SU-DHL-6 (cell line): ENCODE data around the gene TH.

Source experiments
- H2AFZ ChIP-seq: fragments of 200-600 bp; sonication (generic); 2 replicates; pipeline ENCODE4 v1.6.1; 2014; ENCODE audit warnings: low read depth, mild to moderate bottlenecking, moderate library complexity, mixed read lengths, antibody characterized with exemption, low read length; ENCODE audit not compliant: severe bottlenecking
- H3F3A ChIP-seq: fragments of 200-600 bp; shearing (Covaris generic); 2 replicates; pipeline ENCODE4 v1.6.0; 2016; ENCODE audit warnings: antibody characterized with exemption, mild to moderate bottlenecking; ENCODE audit not compliant: insufficient read depth
- H3K27ac ChIP-seq: fragments of 200-600 bp; sonication (generic); 2 replicates; pipeline ENCODE4 v1.5.1; 2016; ENCODE audit warnings: low read depth, mild to moderate bottlenecking, low read length, moderate library complexity, mixed read lengths
- H3K27me3 ChIP-seq: fragments of 200-600 bp; sonication (generic), shearing (Covaris generic); 2 replicates; pipeline ENCODE4 v1.6.0; 2014; ENCODE audit warnings: mild to moderate bottlenecking, low read length
- H3K36me3 ChIP-seq: fragments of 200-600 bp; sonication (generic); 2 replicates; pipeline ENCODE4 v1.6.1; 2014; ENCODE audit warnings: mild to moderate bottlenecking, low read length, mixed read lengths
- H3K4me2 ChIP-seq: fragments of 300-600, 200-600 bp; shearing (Covaris generic), sonication (generic); 2 replicates; pipeline ENCODE4 v1.6.0; 2014; ENCODE audit warnings: low read length, low read depth, mild to moderate bottlenecking; ENCODE audit not compliant: poor library complexity, severe bottlenecking
- H3K4me3 ChIP-seq: fragments of 200-600 bp; sonication (generic); 2 replicates; pipeline ENCODE4 v1.5.1; 2014; ENCODE audit warnings: antibody characterized with exemption, low read length, mild to moderate bottlenecking, mixed read lengths; ENCODE audit not compliant: insufficient read depth, poor library complexity, severe bottlenecking
- H3K79me2 ChIP-seq: fragments of 200-600 bp; sonication (generic); 2 replicates; pipeline ENCODE4 v1.6.1; 2014; ENCODE audit warnings: mild to moderate bottlenecking, low read length, moderate library complexity; ENCODE audit not compliant: insufficient read depth
- H3K9ac ChIP-seq: fragments of 200-600 bp; sonication (generic); 2 replicates; pipeline ENCODE4 v1.7.0; 2014; ENCODE audit warnings: mild to moderate bottlenecking, low read length
- H3K9me2 ChIP-seq: fragments of 200-600 bp; sonication (generic); replicated peaks from 2 replicates; pipeline ENCODE4 v1.6.1; 2014; ENCODE audit warnings: low read length; ENCODE audit not compliant: insufficient read depth
- H3K9me3 ChIP-seq: fragments of 200-600 bp; sonication (generic); 2 replicates; pipeline ENCODE4 v1.6.1; 2014; ENCODE audit warnings: low read length, mixed read lengths; ENCODE audit not compliant: insufficient read depth
- H4K20me1 ChIP-seq: fragments of 200-600 bp; sonication (generic); 2 replicates; pipeline ENCODE4 v1.6.1; 2014; ENCODE audit warnings: low read depth, mild to moderate bottlenecking, antibody characterized with exemption, low read length, moderate library complexity, mixed read lengths
- EZH2phosphoT487 ChIP-seq: fragments of 200-600 bp; sonication (generic), shearing (Covaris generic); conservative IDR thresholded peaks from 2 replicates; pipeline ENCODE4 v1.6.1; 2018; ENCODE audit warnings: mild to moderate bottlenecking, antibody characterized with exemption, low read length, moderate library complexity, mixed read lengths
- TF ChIP-seq, protein P1 (sequence below): fragments of 200-600 bp; sonication (generic); IDR thresholded peaks from one replicate; pipeline ENCODE4 v1.5.1; 2017; ENCODE audit warnings: antibody characterized with exemption, mild to moderate bottlenecking, low read length, moderate library complexity; ENCODE audit not compliant: insufficient read depth, poor library complexity, severe bottlenecking

TH gene

DNA sequence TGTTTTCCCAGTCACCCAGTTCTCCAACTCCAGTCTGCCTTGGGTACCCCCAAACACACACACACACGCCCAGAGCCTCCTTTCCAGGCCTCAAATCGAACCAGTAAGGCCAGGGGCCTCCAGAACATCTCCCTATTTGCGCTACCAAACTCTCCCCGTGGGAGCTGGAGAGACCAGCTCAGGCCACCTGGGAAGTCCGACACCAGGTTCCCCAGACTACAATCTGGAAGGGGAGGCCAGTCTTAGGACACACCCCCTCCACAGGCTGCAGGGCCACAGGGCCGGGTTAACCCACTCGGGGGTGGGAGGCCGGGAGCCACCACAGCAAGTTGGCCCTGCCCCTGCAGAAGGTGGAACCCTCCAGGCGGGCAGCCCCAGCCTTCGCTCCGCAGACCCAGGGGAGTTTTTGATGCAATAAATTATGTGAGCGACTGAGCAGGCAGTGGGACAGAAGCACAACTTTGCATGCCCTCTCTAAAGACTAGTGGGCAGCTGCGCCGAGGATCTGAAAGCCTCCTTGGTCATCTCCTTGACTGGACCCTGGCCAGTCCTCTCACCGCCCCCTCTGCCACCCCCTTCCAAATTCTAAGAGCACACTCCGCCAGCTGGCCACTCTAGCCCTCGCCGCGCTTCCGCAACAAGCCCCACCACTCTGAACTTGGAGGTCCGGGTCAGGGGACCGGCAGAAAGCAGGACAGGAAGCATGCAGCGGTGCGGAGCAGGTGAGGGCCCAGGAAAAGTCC, 35.2 kb downstream of the TH start:
- no peaks in the 10 kb centered on the region for H3K9me3 ChIP-seq
- no peak overlapping the region for H3K4me2 ChIP-seq
- no peak overlapping the region for H2AFZ ChIP-seq
- no peaks in the 10 kb centered on the region for H3K27me3 ChIP-seq
- H3K4me3 ChIP-seq: no peak overlapping the region
- H3K9ac ChIP-seq: no peak overlapping the region
- TF ChIP-seq EZH2phosphoT487: no peak
- H3F3A ChIP-seq: no peaks in the 10 kb centered on the region
- no peaks in the 10 kb centered on the region for H3K79me2 ChIP-seq
- H3K27ac ChIP-seq: no peak overlapping the region
- H3K36me3 ChIP-seq: no peaks in the 10 kb centered on the region
- H3K9me2 ChIP-seq: no peaks in the 10 kb centered on the region
- H4K20me1 ChIP-seq: no peaks in the 10 kb centered on the region

DNA sequence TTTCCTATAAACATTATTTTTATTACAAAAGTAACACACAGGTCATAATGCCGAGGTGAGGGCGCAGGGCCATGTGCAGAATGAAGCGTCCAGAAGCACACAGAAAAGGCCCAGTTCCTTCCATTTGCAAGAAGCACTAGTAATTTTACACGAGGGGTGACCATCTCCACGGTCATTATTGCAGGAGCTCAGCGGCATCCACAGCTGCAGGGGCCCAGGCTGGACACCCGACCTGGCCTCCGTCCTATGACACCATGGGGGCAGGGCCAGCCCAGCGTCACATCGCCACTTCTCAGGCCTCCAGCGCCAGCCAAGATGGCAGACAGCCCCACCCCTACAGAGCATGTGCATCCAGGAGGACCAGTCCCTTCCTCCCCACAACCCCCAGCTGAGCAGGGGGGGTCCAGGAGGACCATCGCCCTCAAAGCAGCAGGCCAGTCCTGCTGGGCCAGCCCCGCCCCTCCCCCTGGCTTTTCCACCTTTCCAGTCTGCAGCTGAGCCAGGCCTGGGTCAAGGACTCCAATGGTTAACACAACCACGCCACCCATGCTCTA, 35.9 kb downstream of the TH start:
- H3K27me3 ChIP-seq: no peaks in the 10 kb centered on the region
- no peaks in the 10 kb centered on the region for H3K9me3 ChIP-seq
- TF ChIP-seq EZH2phosphoT487: no peak
- TF ChIP-seq, protein P1, sequence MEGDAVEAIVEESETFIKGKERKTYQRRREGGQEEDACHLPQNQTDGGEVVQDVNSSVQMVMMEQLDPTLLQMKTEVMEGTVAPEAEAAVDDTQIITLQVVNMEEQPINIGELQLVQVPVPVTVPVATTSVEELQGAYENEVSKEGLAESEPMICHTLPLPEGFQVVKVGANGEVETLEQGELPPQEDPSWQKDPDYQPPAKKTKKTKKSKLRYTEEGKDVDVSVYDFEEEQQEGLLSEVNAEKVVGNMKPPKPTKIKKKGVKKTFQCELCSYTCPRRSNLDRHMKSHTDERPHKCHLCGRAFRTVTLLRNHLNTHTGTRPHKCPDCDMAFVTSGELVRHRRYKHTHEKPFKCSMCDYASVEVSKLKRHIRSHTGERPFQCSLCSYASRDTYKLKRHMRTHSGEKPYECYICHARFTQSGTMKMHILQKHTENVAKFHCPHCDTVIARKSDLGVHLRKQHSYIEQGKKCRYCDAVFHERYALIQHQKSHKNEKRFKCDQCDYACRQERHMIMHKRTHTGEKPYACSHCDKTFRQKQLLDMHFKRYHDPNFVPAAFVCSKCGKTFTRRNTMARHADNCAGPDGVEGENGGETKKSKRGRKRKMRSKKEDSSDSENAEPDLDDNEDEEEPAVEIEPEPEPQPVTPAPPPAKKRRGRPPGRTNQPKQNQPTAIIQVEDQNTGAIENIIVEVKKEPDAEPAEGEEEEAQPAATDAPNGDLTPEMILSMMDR: no peak
- H3K4me2 ChIP-seq: no peak overlapping the region
- no peaks in the 10 kb centered on the region for H4K20me1 ChIP-seq
- no peak overlapping the region for H3K9ac ChIP-seq
- no peaks in the 10 kb centered on the region for H3F3A ChIP-seq
- H3K36me3 ChIP-seq: no peaks in the 10 kb centered on the region
- no peak overlapping the region for H3K27ac ChIP-seq
- no peaks in the 10 kb centered on the region for H3K79me2 ChIP-seq
- no peak overlapping the region for H3K4me3 ChIP-seq
- no peak overlapping the region for H2AFZ ChIP-seq
- H3K9me2 ChIP-seq: no peaks in the 10 kb centered on the region

DNA sequence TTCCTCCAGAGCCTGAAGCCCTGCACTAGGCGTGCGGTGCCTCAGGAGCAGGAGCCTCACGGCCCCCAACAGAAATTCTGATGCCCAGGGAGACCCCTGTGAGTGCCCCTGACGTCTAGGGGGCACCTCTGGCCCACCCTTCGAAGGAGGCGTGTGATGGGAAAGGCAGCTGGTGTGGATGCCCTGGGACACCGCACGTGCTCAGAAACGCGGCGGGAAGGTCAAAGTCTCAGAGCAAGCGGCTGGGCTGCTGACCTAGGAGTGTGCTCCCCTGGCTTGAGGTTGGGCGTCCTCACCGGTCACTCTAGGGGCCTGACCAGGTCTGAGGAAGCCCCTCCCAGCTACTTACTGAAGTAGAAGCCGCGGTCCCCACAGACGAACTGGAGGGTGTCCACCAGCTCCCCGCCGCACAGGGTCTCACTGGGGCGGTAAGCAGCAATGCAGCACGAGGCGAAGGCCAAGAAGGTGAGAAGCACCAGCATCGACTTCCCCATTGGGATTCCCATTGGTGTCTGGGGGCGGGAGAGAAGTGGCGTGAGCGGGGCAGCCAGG, 36.5 kb downstream of the TH start:
- H4K20me1 ChIP-seq: no peaks in the 10 kb centered on the region
- H3K79me2 ChIP-seq: no peaks in the 10 kb centered on the region
- no peak overlapping the region for H3K9ac ChIP-seq
- H3K4me3 ChIP-seq: no peak overlapping the region
- no peaks in the 10 kb centered on the region for H3F3A ChIP-seq
- no peak overlapping the region for H3K27ac ChIP-seq
- H3K9me3 ChIP-seq: no peaks in the 10 kb centered on the region
- TF ChIP-seq EZH2phosphoT487: no peak
- TF ChIP-seq, protein P1: no peak
- H3K36me3 ChIP-seq: no peaks in the 10 kb centered on the region
- H3K9me2 ChIP-seq: no peaks in the 10 kb centered on the region
- no peak overlapping the region for H2AFZ ChIP-seq
- H3K27me3 ChIP-seq: no peaks in the 10 kb centered on the region
- no peak overlapping the region for H3K4me2 ChIP-seq
